ENCODE data around the gene MFRP.
A peak's percentile ranks its signal among the peaks of the same experiment; 100 is the strongest.

MFRP gene

GRCh38 chr11:119366690-119367620 lies 20.4 kb upstream of the MFRP start:
- no peak for TF ChIP-seq CTCF (IDR thresholded peaks at IDR 0.05)
- H3K27ac ChIP-seq: no peak overlapping the region
- H3K27me3 ChIP-seq: peaks cover 73% of the 10 kb centered on the region
- no peaks in the 10 kb centered on the region for H3K9me3 ChIP-seq
- no peak overlapping the region for H3K4me3 ChIP-seq (ENCODE audit: low read depth in 1 of 2, low read length in 1 of 2)
- no peaks in the 10 kb centered on the region for H3K36me3 ChIP-seq
- peaks cover 7 to 14% of the 10 kb centered on the region in 2 experiments for H3K4me1 ChIP-seq (ENCODE audit: control insufficient read depth in 1 of 2, insufficient read depth in 1 of 2, low read depth in 1 of 2, low read length in 1 of 2)

GRCh38 chr11:119365071-119365591 lies 18.6 kb upstream of the MFRP start:
- no peaks in the 10 kb centered on the region for H3K9me3 ChIP-seq
- no peak for TF ChIP-seq CTCF (IDR thresholded peaks at IDR 0.05)
- H3K27ac ChIP-seq: no peak overlapping the region
- H3K4me1 ChIP-seq (ENCODE audit: control insufficient read depth in 1 of 2, insufficient read depth in 1 of 2, low read depth in 1 of 2, low read length in 1 of 2): peaks cover 7 to 14% of the 10 kb centered on the region in 2 experiments
- no peak overlapping the region for H3K4me3 ChIP-seq (ENCODE audit: low read depth in 1 of 2, low read length in 1 of 2)
- peaks cover 90% of the 10 kb centered on the region for H3K27me3 ChIP-seq
- no peaks in the 10 kb centered on the region for H3K36me3 ChIP-seq

- H3K4me3 ChIP-seq (ENCODE audit: low read depth in 1 of 2, low read length in 1 of 2): peak overlapping the region; percentile 31 to 38
- H3K36me3 ChIP-seq: no peaks in the 10 kb centered on the region
- no peaks in the 10 kb centered on the region for H3K9me3 ChIP-seq
- peaks cover 7 to 14% of the 10 kb centered on the region in 2 experiments for H3K4me1 ChIP-seq (ENCODE audit: control insufficient read depth in 1 of 2, insufficient read depth in 1 of 2, low read depth in 1 of 2, low read length in 1 of 2)
- no peak for TF ChIP-seq CTCF (IDR thresholded peaks at IDR 0.05)
- H3K27me3 ChIP-seq: peaks cover 95% of the 10 kb centered on the region
- H3K27ac ChIP-seq: no peak overlapping the region
Observed at GRCh38 chr11:119363851-119364590, 17.5 kb upstream of the MFRP start.

- peak overlapping the region in 1 of 2 experiments; percentile 38 for H3K4me3 ChIP-seq (ENCODE audit: low read depth in 1 of 2, low read length in 1 of 2)
- H3K36me3 ChIP-seq: no peaks in the 10 kb centered on the region
- no peak for TF ChIP-seq CTCF (IDR thresholded peaks at IDR 0.05)
- H3K9me3 ChIP-seq: no peaks in the 10 kb centered on the region
- H3K27ac ChIP-seq: no peak overlapping the region
- peaks cover 94% of the 10 kb centered on the region for H3K27me3 ChIP-seq
- peaks cover 7 to 14% of the 10 kb centered on the region in 2 experiments for H3K4me1 ChIP-seq (ENCODE audit: control insufficient read depth in 1 of 2, insufficient read depth in 1 of 2, low read depth in 1 of 2, low read length in 1 of 2)
Observed at GRCh38 chr11:119363081-119363850, 16.8 kb upstream of the MFRP start.

- H3K36me3 ChIP-seq: no peaks in the 10 kb centered on the region
Observed at GRCh38 chr11:119362741-119363080, 16.2 kb upstream of the MFRP start.

More at GRCh38 chr11:119362741-119363080, 16.2 kb upstream of the MFRP start:
- H3K4me1 ChIP-seq (ENCODE audit: control insufficient read depth in 1 of 2, insufficient read depth in 1 of 2, low read depth in 1 of 2, low read length in 1 of 2): peaks cover 7 to 14% of the 10 kb centered on the region in 2 experiments
- no peak for TF ChIP-seq CTCF (IDR thresholded peaks at IDR 0.05)
- H3K9me3 ChIP-seq: no peaks in the 10 kb centered on the region
- no peak overlapping the region for H3K27ac ChIP-seq
- peaks cover 94% of the 10 kb centered on the region for H3K27me3 ChIP-seq
- H3K4me3 ChIP-seq (ENCODE audit: low read depth in 1 of 2, low read length in 1 of 2): no peak overlapping the region

Data from neutrophil (primary cell).